GM18909 (cell line): ENCODE results near the gene SEPTIN5.

ENCODE experiments used
- ATAC-seq: cut with Tn5 transposase; IDR thresholded peaks from one replicate; pipeline ENCODE4 v1.9.1; 2021; ENCODE audit warnings: mild to moderate bottlenecking; ENCODE audit not compliant: unreplicated experiment, poor library complexity

The SEPTIN5 gene

GRCh38 chr22:19730655-19731360 is 16.5 kb downstream of the SEPTIN5 start:
- ATAC-seq = no peak

- ATAC-seq = no peak
Measured at GRCh38 chr22:19731361-19732135, 17.2 kb downstream of the SEPTIN5 start.

GRCh38 chr22:19732403-19733113 is 18.3 kb downstream of the SEPTIN5 start:
- no peak for ATAC-seq

- no peak for ATAC-seq
Measured at GRCh38 chr22:19733755-19734154, 19.5 kb downstream of the SEPTIN5 start.

GRCh38 chr22:19734163-19734562 is 19.9 kb downstream of the SEPTIN5 start:
- no peak for ATAC-seq

GRCh38 chr22:19734837-19735382 is 20.6 kb downstream of the SEPTIN5 start:
- ATAC-seq = no peak

DNA sequence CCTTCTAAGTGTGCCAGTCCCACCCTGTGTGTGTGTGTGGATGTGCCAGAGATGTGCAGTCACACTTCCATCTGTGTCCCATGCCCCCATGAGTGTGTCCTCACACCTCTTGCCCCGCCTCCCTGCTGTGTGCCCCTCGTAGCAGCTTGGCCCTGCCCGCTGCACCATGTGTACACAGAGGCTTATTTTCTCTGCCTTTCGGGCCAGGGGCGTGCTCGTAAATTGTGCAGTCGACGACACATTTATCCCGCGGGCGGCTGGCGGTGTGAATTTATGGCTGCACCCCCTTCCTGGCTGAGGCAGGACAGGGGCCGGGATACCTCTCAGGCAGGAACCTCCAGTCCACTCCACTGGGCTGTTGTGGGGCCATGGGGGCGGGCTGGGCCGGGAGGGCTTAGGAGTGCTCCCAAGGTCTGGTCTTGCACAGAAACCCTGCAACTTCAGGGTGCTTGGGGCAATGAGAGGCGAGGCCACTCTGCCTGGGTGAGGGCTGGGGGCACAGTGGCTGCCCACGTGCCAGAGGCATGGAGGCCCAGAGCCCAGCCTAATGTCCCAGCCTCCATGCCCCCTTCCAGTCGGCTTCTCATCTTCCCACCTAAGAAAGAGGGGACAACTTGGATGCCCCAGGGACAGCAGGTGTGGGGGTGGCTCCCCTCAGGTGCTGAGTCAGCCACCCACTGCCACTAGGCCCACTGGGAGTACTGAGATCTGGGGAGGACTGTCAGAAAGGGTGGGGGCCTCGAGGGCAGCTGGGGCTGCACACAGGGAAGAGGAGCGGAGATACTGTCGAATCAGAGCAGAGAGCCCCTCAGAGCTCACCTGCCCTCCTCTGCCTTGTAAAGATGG is 21.6 kb downstream of the SEPTIN5 start:
- ATAC-seq = no peak

DNA sequence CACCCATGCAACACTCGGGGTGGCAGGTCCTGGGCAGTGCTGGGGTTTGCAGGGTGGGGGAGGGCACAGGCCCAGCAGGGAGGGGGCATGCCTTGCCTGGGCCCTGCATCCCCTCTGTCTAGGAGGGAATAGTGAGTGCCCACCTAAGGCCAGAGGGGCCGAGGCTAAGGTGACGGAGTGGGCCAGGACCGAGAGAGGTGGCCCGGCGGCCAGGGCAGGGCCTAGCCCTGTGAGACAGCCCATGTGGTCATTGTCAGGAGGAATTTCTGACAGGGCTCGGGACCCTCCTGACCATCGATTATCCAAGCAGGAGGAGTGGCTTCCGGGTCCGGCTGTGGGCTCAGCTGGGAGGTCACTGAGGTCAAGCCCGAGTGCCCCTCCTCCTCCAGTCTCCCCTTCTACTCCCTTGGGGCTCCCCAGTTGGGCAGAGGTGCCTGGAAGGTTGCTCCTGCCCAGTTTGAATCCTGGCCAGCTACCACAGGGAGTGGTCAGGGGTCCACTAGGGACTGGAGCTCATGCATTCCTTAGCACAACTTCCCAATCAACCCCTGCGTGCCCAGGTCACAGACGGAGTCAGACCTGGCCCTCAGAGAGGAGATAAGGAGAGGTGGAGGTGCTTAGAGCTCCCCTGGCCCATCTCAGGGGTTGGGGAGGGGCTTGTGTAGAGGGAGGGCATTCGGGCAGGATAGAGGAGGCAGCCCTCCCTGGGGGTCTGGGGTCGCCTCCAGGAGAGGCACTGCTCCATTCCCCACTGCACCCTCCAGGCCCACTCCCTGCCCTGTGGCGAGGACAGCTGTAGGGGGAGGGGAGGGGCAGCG is 23.8 kb downstream of the SEPTIN5 start:
- ATAC-seq = no peak

- ATAC-seq = no peak
Measured at GRCh38 chr22:19738664-19739447, 24.6 kb downstream of the SEPTIN5 start.

DNA sequence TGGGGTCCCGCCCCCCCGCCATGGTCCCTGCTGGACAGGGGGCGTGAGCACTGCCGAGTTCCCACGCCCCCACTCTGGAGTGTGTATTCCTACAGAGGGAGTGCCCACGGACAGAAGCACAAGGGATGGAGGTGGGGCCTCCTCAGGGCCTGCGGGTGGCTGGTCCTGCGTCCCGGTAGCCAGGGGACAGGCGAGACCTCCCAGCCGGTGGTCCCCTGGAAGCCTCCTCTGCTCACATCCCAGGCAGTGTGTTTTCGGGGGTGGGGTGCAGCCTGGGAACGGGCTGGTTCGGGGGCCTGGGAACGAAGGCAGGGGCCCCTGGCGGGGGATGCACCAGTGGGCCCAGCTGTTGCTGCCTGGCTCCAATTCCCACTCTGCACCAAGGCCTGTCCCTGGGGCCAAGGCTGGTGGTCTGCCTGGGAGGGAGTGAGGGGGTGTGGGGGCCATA is 25.2 kb downstream of the SEPTIN5 start:
- no peak for ATAC-seq

DNA sequence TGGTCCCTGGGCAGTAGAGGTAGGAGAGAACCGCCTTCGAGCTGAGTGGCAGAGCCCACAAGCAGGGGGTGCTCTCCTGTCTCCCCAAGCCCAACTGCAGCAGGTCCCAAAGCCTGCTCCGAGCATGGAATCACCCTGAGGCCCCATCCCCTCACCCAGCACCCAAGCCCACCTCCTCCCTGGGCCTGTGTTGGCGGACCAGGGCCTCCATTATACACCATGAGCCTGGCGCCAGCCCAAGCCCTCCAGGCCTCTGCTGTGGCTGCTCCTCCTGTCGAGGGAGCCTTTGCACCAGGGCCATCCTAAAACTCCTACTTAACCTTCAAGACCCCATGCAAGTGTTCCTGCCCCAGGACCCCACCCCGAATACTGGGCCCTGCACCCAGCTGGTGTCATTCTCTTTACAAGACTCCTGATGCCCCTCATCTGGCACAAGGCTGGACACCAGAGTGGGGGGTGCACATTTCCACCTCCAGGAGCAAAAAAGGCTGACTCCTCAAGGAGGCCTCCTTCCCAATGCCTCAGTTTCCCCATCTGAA is 25.7 kb downstream of the SEPTIN5 start:
- ATAC-seq = no peak

GRCh38 chr22:19740586-19740985 is 26.3 kb downstream of the SEPTIN5 start:
- no peak for ATAC-seq

GRCh38 chr22:19741053-19741452 is 26.8 kb downstream of the SEPTIN5 start:
- ATAC-seq = no peak

DNA sequence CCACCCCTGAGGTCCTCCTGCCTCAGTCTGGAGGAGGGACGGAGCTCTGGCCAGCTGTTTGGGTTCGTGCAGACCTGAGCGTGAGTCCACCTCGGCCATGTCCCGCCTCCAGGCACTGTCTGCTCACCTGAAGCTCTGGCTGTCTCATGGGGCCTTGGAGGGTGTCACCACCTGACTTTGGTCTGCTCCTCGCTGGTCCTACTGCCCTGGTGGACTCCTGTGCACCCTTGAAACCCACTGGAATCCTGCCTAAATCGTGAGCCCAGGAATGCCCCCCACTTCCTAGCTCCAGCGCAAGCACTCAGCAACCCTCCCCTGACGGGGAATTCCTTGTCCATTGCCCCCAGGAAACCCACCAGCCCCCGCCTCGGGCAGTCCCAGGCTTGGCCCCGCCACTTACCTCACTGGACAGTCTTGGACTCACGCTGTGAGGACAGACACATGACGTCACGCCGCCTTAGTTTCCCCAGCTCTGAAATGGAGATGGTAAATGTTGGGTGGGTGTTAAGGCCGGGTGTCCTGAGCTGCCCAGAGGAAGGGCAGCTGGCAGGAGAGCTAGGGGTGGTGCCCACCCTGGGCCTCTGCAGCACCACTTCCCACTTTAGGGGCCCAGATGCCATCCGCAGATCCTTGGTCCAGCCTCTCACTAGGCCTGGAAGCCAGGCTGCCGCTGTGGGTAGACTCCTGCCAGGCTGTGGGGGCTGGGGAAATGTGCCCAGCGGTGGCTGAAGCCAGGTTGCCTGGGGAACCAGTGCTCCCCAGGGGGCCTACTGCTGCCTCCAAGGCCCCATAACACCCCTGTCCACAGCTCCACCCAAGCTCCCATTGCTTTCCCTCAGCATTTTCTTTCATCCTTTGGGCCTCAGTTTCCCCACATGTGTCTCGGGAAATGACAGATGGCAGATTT is 28.1 kb downstream of the SEPTIN5 start:
- no peak for ATAC-seq

GRCh38 chr22:19743081-19743480 is 28.8 kb downstream of the SEPTIN5 start:
- ATAC-seq = no peak

DNA sequence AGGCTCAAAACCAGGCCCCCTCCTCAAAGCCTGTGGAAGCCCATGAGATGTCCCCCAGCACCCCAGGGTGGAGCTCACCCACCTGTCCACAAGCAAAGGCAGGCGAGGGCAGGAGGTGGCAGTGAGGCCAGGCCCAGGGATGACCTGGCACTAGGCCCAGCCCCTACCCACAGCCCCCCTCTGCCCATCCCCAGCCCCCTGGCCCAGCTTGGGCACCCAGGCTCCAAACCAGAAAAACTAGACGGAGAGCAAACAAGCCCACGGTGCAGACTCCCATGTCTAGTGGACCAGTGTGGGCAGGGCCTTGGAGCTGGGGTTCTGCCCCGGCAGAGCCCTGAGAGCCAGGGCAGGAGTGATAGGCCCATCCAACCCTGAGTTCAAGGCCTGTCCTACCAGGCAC is 29.3 kb downstream of the SEPTIN5 start:
- ATAC-seq = no peak

DNA sequence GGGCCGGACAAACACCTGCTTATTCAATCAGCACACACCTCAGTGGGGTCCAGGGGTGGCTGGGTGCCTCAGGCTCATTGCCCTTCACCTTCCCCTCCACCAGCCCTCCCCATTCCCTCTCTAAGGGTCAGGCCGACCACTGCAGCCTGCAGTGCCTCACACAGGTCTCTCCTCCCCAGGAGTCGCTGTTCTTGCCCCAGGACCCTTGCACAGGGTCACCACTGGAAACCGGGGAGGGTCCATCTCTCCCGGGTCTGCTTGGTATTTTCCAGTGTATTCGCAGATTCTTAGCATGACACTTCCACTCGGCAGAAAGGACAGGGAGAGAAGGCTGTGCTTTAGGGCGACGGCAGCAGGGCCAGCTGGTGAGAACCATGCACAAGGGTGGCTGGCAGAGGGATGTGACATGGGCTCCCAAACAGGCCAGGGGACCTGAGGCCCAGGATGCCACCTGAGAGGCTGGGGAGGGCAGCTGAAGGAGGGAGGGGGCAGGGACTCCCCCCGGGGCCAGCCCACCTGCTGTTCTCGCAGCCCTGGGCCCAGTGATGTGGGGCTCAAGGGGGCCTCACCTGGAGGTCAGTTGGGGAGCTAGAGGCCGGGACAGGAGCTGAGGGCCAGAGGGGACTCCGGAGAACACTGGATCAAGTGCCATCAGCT is 30.2 kb downstream of the SEPTIN5 start:
- no peak for ATAC-seq
